ENCODE measurements around the gene ANO5.

- TF ChIP-seq CTCF (IDR thresholded peaks at IDR 0.05), result no peak
- TF ChIP-seq POLR2AphosphoS5 (IDR thresholded peaks at IDR 0.05; ENCODE audit: insufficient read depth in 1 of 2, low read depth in 1 of 2), result no peak
These were observed 31.4 kb upstream of the ANO5 start for GRCh38 chr11:22161489-22161888.

Measured in vagina (tissue), 2 donors.